PFSK-1 (cell line): ENCODE measurements around the gene HAGH.

Source experiments
- REST ChIP-seq, 2 experiments: IDR thresholded peaks; 2 replicates each; pipeline versions ENCODE4 v1.6.1 to v1.8.0; 2011 to 2012; ENCODE audit warnings: low read depth in 2 of 2, low read length in 2 of 2, control low read depth in 1 of 2, inconsistent platforms in 1 of 2, mild to moderate bottlenecking in 1 of 2, moderate library complexity in 1 of 2; ENCODE audit not compliant: insufficient read depth in 1 of 2
- TAF1 ChIP-seq: IDR thresholded peaks from 2 replicates; pipeline ENCODE4 v1.6.1; 2012; ENCODE audit warnings: low read length, control low read depth, borderline replicate concordance; ENCODE audit not compliant: insufficient read depth

- TF ChIP-seq REST (IDR thresholded peaks at IDR 0.05; ENCODE audit: insufficient read depth in 1 of 2, low read depth in 2 of 2, low read length in 2 of 2) (no peak), TAF1 (no peak)
Observed at GRCh38 chr16:1775846-1776671, 50.6 kb downstream of the HAGH start.
